Esophagus squamous epithelium (tissue), 5 donors: ENCODE results near the gene SCT. TPM values are rescaled to one million over a fixed set of nuclear protein-coding genes. Genes with fewer than 3 reads are reported as not detected.

Experiments used
- DNase-seq: peaks from one replicate; lab custom pipeline; 2025; lab: John Stamatoyannopoulos, UW
- H3K27ac ChIP-seq, 4 donors: fragments of 200-600 bp; sonication (generic); one replicate each; pipeline ENCODE4 v1.5.1; 2016 to 2019; ENCODE audit warnings: mild to moderate bottlenecking in 1 of 4
- H3K27me3 ChIP-seq, 4 donors: fragments of 200-600 bp; sonication (generic); 1 replicate in 3 of 4; 2 replicates in 1 of 4; pipeline versions ENCODE4 v1.5.1 to v1.6.0; 2017 to 2021; ENCODE audit warnings: antibody characterized with exemption in 1 of 4
- H3K36me3 ChIP-seq, 3 donors: fragments of 200-600 bp; sonication (generic); one replicate each; pipeline ENCODE4 v1.5.1; 2016 to 2019
- H3K4me1 ChIP-seq, 3 donors: fragments of 200-600 bp; sonication (generic); one replicate each; pipeline ENCODE4 v1.5.1; 2017 to 2019
- H3K4me3 ChIP-seq, 4 donors: fragments of 200-600 bp; sonication (generic); 1 replicate in 3 of 4; 2 replicates in 1 of 4; pipeline ENCODE4 v1.5.1; 2016 to 2019; ENCODE audit warnings: mild to moderate bottlenecking in 2 of 4, moderate library complexity in 1 of 4
- H3K9me3 ChIP-seq, 3 donors: fragments of 200-600 bp; sonication (generic); one replicate each; pipeline ENCODE4 v1.5.1; 2016 to 2019
- POLR2A ChIP-seq, 4 donors: fragments of 450-650 bp; IDR thresholded peaks; one replicate each; pipeline ENCODE4 v1.6.1; 2017; ENCODE audit warnings: antibody characterized with exemption in 4 of 4, mild to moderate bottlenecking in 4 of 4, moderate library complexity in 3 of 4
- WGBS, 2 donors: methylation state at CpG; one replicate each; pipeline ENCODE4 v1.1.5; 2018; 5-methylcytosine and 5-hydroxymethylcytosine counted together
- intact Hi-C: fragments of 100-400 bp; cut with DNase I; formaldehyde crosslinking; loops from one replicate; pipeline ENCODE4 v1.15.0; 2022
- total RNA-seq, 4 donors: library from RNA; depleted of rRNA; stranded (reverse); fragments of >200 nt; gene quantifications; one replicate each; pipeline ENCODE4 v1.1.0, GENCODE V29; 2016
- TF ChIP-seq, protein P1 (sequence below), 6 experiments: fragments of 450-650 bp in 4 of 6; fragments of 200-600 bp in 2 of 6; sonication (generic) in 2 of 6; IDR thresholded peaks; one replicate each; pipeline ENCODE4 v1.5.1; 2016 to 2019; ENCODE audit warnings: antibody characterized with exemption in 6 of 6, mild to moderate bottlenecking in 4 of 6, moderate library complexity in 4 of 6
- donor health status: DM: yes; HTN: yes; CAD: no.

Gene SCT
- total RNA-seq, 4 donors from 2014 or later: 5.3 TPM; not detected in 3

DNA sequence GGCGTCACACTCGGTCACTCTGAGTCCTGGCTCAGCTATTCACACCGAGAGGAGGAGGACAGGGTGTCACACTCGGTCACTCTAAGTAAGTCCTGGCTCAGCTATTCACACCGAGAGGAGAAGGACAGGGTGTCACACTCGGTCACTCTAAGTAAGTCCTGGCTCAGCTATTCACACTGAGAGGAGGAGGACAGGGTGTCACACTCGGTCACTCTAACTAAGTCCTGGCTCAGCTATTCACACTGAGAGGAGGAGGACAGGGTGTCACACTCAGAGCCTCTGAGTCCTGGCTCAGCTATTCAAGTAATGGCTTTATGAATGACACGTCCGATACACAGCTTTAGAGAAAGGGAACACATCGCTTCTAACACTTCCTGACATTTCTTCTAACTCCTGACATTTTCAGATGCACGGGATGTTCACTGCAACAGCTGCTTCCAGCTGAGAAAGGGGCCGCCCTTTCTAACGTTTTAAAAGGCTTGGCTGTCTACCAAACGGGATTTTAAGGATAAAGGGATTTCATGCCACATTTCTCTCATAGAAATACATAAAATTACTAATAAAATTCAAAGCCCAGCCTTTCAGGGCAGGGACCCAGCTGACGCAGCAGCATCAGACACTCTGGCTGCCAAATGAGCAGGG lies 38.2 kb upstream of the SCT start:
- H3K27ac ChIP-seq: peak overlapping the region; percentile 11 to 79 (median 67)
- H3K4me3 ChIP-seq: no peak overlapping the region
- no peaks in the 10 kb centered on the region for H3K27me3 ChIP-seq
- TF ChIP-seq, protein P1, sequence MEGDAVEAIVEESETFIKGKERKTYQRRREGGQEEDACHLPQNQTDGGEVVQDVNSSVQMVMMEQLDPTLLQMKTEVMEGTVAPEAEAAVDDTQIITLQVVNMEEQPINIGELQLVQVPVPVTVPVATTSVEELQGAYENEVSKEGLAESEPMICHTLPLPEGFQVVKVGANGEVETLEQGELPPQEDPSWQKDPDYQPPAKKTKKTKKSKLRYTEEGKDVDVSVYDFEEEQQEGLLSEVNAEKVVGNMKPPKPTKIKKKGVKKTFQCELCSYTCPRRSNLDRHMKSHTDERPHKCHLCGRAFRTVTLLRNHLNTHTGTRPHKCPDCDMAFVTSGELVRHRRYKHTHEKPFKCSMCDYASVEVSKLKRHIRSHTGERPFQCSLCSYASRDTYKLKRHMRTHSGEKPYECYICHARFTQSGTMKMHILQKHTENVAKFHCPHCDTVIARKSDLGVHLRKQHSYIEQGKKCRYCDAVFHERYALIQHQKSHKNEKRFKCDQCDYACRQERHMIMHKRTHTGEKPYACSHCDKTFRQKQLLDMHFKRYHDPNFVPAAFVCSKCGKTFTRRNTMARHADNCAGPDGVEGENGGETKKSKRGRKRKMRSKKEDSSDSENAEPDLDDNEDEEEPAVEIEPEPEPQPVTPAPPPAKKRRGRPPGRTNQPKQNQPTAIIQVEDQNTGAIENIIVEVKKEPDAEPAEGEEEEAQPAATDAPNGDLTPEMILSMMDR (IDR thresholded peaks at IDR 0.05): no peak
- peaks cover 0 to 77% (median 4%) of the 10 kb centered on the region in 3 donors for H3K36me3 ChIP-seq
- H3K9me3 ChIP-seq: no peaks in the 10 kb centered on the region
- intact Hi-C loops: loop anchor here (10.0 kb wide), 1 partner anchor 60 kb away; no protein-coding TSS in a partner anchor
- DNase-seq: no peak
- WGBS, 2 donors: 7 to 46% methylated on average over 8 of the region's 15 CpGs
- peaks cover 6 to 16% (median 11%) of the 10 kb centered on the region in 3 donors for H3K4me1 ChIP-seq

DNA sequence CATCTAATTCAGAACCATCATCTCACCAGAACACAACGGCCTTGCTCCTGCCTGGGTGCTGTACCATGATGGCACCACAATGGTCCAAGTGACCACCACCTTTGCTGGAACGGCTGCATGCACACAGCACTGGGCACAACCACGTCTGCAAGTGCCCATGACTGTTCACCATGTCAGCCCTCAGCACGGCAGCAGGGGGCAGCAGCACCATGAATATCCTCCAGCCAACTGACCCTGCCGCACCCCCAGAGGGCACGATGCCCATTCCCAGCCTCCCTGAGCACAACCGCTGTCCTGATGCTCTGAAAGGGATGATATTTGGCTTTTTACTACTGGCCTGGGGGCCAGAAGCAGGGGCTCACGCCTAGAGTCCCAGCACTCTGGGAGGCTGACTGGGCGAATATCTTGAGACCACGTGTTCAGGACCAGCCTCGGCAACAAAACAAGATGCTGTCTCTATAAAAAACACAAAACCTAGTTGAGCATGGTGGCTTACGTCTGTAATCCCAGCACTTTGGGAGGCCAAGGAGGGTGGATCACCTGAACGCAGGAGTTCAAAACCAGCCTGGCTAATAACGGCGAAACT lies 35.8 kb upstream of the SCT start:
- WGBS, 2 donors: 53 to 70% methylated on average over 9 to 10 of the region's 15 CpGs
- H3K36me3 ChIP-seq: peaks cover 7 to 79% (median 14%) of the 10 kb centered on the region in 3 donors
- no peak overlapping the region for H3K27ac ChIP-seq
- no peaks in the 10 kb centered on the region for H3K27me3 ChIP-seq
- no peak for DNase-seq
- intact Hi-C loops: loop anchor here (10.0 kb wide), 1 partner anchor 62 kb away; no protein-coding TSS in a partner anchor
- no peaks in the 10 kb centered on the region for H3K9me3 ChIP-seq
- H3K4me1 ChIP-seq: peaks cover 6 to 32% (median 11%) of the 10 kb centered on the region in 3 donors
- TF ChIP-seq, protein P1 (IDR thresholded peaks at IDR 0.05): peak; percentile 65 to 77 (median 72)
- no peak for TF ChIP-seq POLR2A (IDR thresholded peaks at IDR 0.05)
- H3K4me3 ChIP-seq: no peak overlapping the region

DNA sequence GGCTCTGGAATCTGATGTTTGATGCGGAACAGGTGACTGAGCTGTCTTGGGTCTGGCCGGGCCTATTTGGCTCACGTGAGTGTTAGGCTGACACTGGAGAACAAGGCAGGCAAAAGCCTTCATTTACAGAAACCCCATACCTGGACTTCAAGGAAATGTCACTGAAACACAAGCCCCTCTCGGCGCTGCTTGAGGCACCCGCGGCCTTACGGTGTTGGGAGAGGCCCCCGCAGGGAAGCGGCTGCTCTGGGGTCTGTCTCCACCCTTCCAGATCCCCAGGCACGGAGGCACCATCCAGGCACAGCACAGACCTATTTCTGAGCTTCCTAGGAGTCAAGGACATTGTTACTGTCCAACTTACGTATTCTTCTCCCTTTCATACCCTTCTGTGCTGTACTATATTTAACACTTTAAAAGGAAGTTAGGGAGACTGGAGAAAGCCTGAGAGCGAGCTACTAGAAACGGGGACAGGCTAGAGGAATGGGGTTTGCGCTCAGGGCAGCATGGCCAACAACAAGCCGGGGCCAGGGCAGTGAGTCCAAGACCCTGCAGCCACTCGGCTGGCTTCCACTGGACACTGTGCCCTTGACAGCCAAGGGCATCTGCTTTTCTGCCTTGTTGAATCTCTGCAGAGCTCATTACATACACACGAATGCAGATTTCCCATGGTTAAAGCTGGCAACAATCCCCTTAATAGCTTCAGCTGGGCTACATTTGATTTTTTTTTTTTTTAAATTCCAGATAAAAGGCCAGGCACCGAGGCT lies 33.9 kb upstream of the SCT start:
- intact Hi-C loops: loop anchor here (10.0 kb wide), 1 partner anchor 64 kb away; no protein-coding TSS in a partner anchor
- H3K36me3 ChIP-seq: peaks cover 7 to 79% (median 14%) of the 10 kb centered on the region in 3 donors
- 89 to 94% methylated on average over 7 to 15 of the region's 19 CpGs for WGBS, 2 donors

DNA sequence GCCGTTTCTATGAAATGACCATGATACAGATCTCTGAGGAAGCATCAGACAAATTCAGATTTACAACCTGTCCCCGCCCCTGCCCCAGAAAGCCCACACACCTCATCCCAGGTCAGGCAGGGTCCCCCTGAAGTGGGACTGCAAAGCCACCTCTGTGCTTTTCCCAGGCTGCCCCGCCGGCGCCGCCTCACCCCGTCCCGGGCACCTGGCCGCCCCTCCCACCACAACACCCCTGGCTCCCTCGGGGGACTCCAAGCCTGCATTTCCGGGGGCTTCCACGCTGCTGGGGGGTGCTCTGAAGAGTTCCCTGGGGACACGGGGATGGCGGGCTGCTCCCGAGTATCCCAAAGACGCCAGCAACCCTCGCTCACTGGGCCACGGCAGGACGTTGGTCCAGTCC lies 33.3 kb upstream of the SCT start:
- H3K4me3 ChIP-seq: no peak overlapping the region
- WGBS, 2 donors: 55 to 87% methylated on average over 1 to 3 of the region's 19 CpGs
- H3K4me1 ChIP-seq: peaks cover 0 to 24% (median 2%) of the 10 kb centered on the region in 3 donors
- no peak for DNase-seq
- H3K36me3 ChIP-seq: peaks cover 7 to 83% (median 14%) of the 10 kb centered on the region in 3 donors
- H3K9me3 ChIP-seq: no peaks in the 10 kb centered on the region
- no peak overlapping the region for H3K27ac ChIP-seq
- TF ChIP-seq, protein P1 (IDR thresholded peaks at IDR 0.05): no peak
- no peak for TF ChIP-seq POLR2A (IDR thresholded peaks at IDR 0.05)
- intact Hi-C loops: loop anchor here (10.0 kb wide), 1 partner anchor 65 kb away; no protein-coding TSS in a partner anchor
- H3K27me3 ChIP-seq: no peaks in the 10 kb centered on the region

More for the DNA sequence above, 33.9 kb upstream of the SCT start:
- TF ChIP-seq POLR2A (IDR thresholded peaks at IDR 0.05): no peak
- TF ChIP-seq, protein P1 (IDR thresholded peaks at IDR 0.05): no peak
- Histone ChIP-seq H3K9me3 (no peaks in the 10 kb centered on the region), H3K4me3 (no peak overlapping the region), H3K27ac (no peak overlapping the region), H3K4me1 (peaks cover 5 to 30% (median 8%) of the 10 kb centered on the region in 3 donors), H3K27me3 (no peaks in the 10 kb centered on the region)
- no peak for DNase-seq
